Measurements from ENCODE around the gene NEK8.

Gene NEK8

GRCh38 chr17:28745786-28746411 is 17.3 kb downstream of the NEK8 start:
- no peak for DNase-seq

- DNase-seq, result peak; percentile 64
Observed at GRCh38 chr17:28746611-28747050, 18.0 kb downstream of the NEK8 start.

- DNase-seq, result peak; percentile 39
Observed at GRCh38 chr17:28747051-28747691, 18.6 kb downstream of the NEK8 start.

DNA sequence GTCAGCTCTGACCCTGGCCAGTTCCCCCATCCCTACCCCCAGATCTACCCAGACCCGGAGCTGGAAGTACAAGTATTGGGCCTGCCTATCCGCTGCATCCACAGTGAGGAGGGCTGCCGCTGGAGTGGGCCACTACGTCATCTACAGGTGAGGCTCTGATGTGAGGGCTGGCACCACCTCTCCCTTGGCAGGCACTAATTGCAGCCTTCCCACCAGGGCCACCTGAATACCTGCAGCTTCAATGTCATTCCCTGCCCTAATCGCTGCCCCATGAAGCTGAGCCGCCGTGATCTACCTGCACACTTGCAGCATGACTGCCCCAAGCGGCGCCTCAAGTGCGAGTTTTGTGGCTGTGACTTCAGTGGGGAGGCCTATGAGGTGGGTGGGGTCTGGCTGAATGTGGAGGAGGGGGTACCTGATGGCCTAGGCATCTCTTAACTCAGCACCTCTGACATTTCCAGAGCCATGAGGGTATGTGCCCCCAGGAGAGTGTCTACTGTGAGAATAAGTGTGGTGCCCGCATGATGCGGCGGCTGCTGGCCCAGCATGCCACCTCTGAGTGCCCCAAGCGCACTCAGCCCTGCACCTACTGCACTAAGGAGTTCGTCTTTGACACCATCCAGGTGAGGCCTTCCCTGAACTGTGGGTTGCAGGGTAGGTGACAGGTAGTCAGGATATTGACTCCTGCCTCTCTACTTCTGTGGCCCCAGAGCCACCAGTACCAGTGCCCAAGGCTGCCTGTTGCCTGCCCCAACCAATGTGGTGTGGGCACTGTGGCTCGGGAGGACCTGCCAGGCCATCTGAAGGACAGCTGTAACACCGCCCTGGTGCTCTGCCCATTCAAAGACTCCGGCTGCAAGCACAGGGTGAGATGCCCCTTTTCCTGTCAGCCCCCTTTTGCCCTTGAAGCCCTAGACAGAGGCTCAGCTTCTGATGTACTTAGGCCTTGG is 19.5 kb downstream of the NEK8 start:
- DNase-seq, result no peak

- no peak for DNase-seq
Observed at GRCh38 chr17:28748852-28749515, 20.4 kb downstream of the NEK8 start.

GRCh38 chr17:28749516-28750177 is 21.1 kb downstream of the NEK8 start:
- DNase-seq, result no peak

- peak; percentile 87 for DNase-seq
Observed at GRCh38 chr17:28750178-28751047, 21.8 kb downstream of the NEK8 start.

GRCh38 chr17:28751600-28752366 is 23.2 kb downstream of the NEK8 start:
- DNase-seq, result no peak

- DNase-seq, result no peak
Observed at GRCh38 chr17:28755486-28755885, 26.9 kb downstream of the NEK8 start.

GRCh38 chr17:28756049-28756804 is 27.6 kb downstream of the NEK8 start:
- no peak for DNase-seq

DNA sequence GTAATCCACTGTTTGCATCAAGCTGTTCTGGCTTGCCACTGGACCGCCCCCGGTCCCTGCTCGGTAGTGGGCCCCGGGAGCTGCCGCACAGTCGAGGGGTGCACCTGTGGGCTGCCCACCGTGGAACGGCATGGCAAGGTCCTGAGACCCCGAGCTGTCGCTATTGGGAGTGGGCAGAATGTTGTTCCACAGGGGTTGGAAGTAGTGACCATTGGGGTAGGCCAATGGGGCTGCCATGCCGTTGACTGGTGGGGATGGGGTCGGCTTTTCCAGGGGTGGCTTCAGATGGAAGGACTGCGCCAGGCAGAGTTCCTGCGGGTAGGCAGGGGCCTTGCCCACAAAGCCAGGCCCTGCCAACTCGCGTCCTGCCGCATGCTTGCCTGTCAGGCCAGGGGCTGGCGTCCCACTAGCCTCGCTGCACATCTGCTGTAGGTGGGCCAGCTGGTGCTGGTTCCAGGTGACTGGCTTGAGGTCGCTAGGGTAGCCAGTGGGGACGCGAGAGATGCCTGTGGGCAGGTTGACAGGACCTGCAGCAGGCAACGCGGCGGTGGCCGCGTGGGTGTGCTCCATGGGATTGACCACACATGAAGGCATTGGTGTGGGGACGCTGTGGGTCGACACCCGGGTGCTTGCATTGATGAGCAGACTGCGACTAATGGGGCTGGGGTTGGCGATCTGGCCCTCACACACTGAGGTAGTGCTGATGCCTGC is 30.0 kb downstream of the NEK8 start:
- DNase-seq, result no peak

GRCh38 chr17:28759256-28759865 is 30.8 kb downstream of the NEK8 start:
- no peak for DNase-seq

- DNase-seq, result peak; percentile 62
Observed at GRCh38 chr17:28760601-28761562, 32.3 kb downstream of the NEK8 start.

DNA sequence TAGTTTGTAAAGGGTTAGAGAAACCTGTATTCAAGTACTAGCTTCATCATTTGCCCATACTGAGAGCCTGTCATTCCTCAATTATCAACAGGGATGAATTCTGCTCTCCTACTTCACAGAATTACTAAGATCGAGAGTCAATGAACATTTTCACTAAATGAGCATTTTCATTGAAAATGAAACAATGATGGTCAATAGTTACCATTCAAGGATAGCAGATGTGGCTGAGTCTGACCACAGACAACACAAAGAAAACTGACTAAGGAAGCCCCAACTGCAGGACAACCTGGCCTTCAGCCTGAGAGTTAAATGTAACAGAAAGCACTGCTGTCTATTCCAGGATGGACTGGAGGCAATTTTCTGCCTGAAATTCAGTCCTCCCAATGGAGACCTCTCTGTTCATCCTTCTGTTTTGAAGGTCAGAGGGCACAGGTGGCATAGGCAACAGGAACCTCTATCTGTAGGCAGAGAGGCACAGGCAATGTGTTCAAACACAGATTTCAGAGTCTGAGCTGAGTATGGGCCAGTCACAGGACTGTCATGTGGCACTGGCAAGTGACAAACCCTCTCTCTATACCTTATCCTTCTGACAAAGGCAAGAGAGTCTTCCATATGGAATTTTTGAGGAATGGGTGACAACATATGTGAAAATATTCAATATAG is 34.7 kb downstream of the NEK8 start:
- no peak for DNase-seq

DNA sequence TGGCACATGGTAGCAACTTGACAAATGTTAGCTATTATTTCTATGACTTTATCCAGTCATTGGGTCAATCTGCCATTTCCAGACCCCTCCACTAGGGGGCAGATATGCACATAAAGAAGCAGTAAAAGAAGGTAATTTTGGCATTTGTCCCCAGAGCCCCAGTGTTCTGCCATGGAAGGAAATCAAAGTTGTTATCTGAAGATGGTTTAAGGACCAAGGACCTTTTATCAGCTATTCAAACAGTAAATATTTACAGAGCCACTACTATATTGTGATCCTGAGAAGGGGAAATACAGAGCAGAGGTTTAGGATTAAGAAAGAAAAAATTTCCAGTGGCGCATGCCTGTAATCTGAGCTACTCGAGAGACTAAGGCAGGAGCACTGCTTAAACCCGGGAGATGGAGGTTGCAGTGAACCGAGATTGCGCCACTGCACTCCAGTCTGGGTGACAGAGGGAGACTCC is 35.2 kb downstream of the NEK8 start:
- DNase-seq, result peak; percentile 45

- no peak for DNase-seq
Observed at GRCh38 chr17:28765038-28765437, 36.5 kb downstream of the NEK8 start.

- no peak for DNase-seq
Observed at GRCh38 chr17:28773736-28774135, 45.1 kb downstream of the NEK8 start.
